Stomach (tissue), 9 donors: ENCODE results near the gene FAM217B. TPM values are rescaled to one million over a fixed set of nuclear protein-coding genes. Genes with fewer than 3 reads are reported as not detected.

Source experiments
- DNase-seq, 2 donors: peaks; one replicate each; pipeline versions ENCODE4 v3.0.0 to v3.0.0-alpha.2; 2013 to 2019
- H3K27ac ChIP-seq, 5 donors: fragments of 200-600 bp in 4 of 5; sonication (generic) in 4 of 5; one replicate each; pipeline ENCODE4 v1.5.1; 2013 to 2019; ENCODE audit warnings: mild to moderate bottlenecking in 1 of 5, moderate library complexity in 1 of 5
- H3K27me3 ChIP-seq, 3 donors: fragments of 200-600 bp; sonication (generic); one replicate each; pipeline ENCODE4 v1.5.1; 2017 to 2019; ENCODE audit warnings: mixed run types in 1 of 3
- H3K36me3 ChIP-seq, 4 donors: fragments of 200-600 bp; sonication (generic); 1 replicate in 3 of 4; 2 replicates in 1 of 4; pipeline ENCODE4 v1.5.1; 2016 to 2019
- H3K4me1 ChIP-seq, 4 donors: fragments of 200-600 bp; sonication (generic); one replicate each; pipeline ENCODE4 v1.5.1; 2016 to 2019
- H3K4me3 ChIP-seq, 4 donors: fragments of 200-600 bp; sonication (generic) in 3 of 4; one replicate each; pipeline ENCODE4 v1.5.1; 2016 to 2019; ENCODE audit warnings: mild to moderate bottlenecking in 1 of 4
- H3K9me3 ChIP-seq, 4 donors: fragments of 200-600 bp; sonication (generic); one replicate each; pipeline ENCODE4 v1.5.1; 2016 to 2019
- EP300 ChIP-seq: sonication (generic); formaldehyde crosslinking; IDR thresholded peaks from one replicate; pipeline ENCODE4 v1.6.1; 2017; ENCODE audit warnings: antibody characterized with exemption
- POLR2A ChIP-seq, 4 donors: fragments of 450-650 bp; IDR thresholded peaks; one replicate each; pipeline ENCODE4 v1.6.1; 2016; ENCODE audit warnings: antibody characterized with exemption in 4 of 4, control low read depth in 2 of 4, mild to moderate bottlenecking in 1 of 4, moderate library complexity in 1 of 4
- POLR2AphosphoS5 ChIP-seq, 3 donors: sonication (generic); formaldehyde crosslinking; IDR thresholded peaks; one replicate each; pipeline ENCODE4 v1.6.1; 2016; ENCODE audit warnings: antibody characterized with exemption in 3 of 3
- WGBS, 5 donors: extraction: QIAGEN DNeasy Blood & Tissue Kit in 3 of 5; methylation state at CpG; one replicate each; pipeline versions ENCODE4 v1.1.5 to v1.1.7; 2013 to 2018; 5-methylcytosine and 5-hydroxymethylcytosine counted together
- intact Hi-C: fragments of 100-400 bp; cut with DNase I; formaldehyde crosslinking; loops from one replicate; pipeline ENCODE4 v1.15.1; 2023; ENCODE audit warnings: low total_unique reads
- polyA plus RNA-seq, 3 donors: library from polyadenylated mRNA; stranded (reverse); fragments of 200-250 nt; gene quantifications; one replicate each; pipeline ENCODE4 v1.2.3, GENCODE V29; 2013
- total RNA-seq, 5 donors: library from RNA; depleted of rRNA; stranded (reverse); fragments of >200 nt; gene quantifications; one replicate each; pipeline versions ENCODE4 v1.1.0 to v1.2.3, GENCODE V29; 2014 to 2016
- TF ChIP-seq, protein P1 (sequence below), 7 experiments: fragments of 450-650 bp in 4 of 7; fragments of 200-600 bp in 3 of 7; sonication (generic) in 3 of 7; IDR thresholded peaks; one replicate each; pipeline ENCODE4 v1.5.1; 2016 to 2019; ENCODE audit warnings: antibody characterized with exemption in 7 of 7, control low read depth in 2 of 7, mild to moderate bottlenecking in 1 of 7
- donor health status: healthy with polysubstance abuse.
- donor health status: Bipolar disorder and iron deficiency.
- donor health status: healthy.

FAM217B gene
- total and polyA plus RNA-seq, 8 donors: 1.6 to 17.9 (median 2.9) TPM

DNA sequence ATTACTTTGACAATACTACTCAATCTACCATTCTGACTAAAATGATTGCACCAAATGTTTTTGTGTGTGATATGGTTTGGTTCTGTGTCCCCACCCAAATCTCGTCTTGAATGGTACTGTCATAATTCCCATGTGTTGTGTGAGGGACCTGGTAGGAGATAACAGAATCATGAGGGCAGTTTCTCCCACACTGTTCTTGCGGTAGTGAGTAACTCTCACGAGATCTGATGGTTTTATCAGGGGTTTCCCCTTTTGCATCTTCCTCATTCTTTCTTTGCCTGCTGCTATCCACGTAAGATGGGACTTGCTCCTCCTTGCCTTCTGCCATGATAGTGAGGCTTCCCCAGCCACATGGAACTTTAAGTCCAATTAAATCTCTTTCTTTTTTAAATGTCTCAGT is 27.6 kb upstream of the FAM217B start:
- no peak for DNase-seq
- Histone ChIP-seq H3K27me3 (no peaks in the 10 kb centered on the region), H3K4me1 (no peaks in the 10 kb centered on the region), H3K36me3 (no peaks in the 10 kb centered on the region), H3K27ac (no peak overlapping the region), H3K4me3 (no peak overlapping the region), H3K9me3 (no peaks in the 10 kb centered on the region)
- WGBS, 5 donors: 67 to 89% (median 84%) methylated on average over 4 of the region's 4 CpGs
- intact Hi-C loops: no loop called here
- TF ChIP-seq EP300 (no peak), POLR2A (IDR thresholded peaks at IDR 0.05) (no peak), POLR2AphosphoS5 (IDR thresholded peaks at IDR 0.05) (no peak)
- TF ChIP-seq, protein P1, sequence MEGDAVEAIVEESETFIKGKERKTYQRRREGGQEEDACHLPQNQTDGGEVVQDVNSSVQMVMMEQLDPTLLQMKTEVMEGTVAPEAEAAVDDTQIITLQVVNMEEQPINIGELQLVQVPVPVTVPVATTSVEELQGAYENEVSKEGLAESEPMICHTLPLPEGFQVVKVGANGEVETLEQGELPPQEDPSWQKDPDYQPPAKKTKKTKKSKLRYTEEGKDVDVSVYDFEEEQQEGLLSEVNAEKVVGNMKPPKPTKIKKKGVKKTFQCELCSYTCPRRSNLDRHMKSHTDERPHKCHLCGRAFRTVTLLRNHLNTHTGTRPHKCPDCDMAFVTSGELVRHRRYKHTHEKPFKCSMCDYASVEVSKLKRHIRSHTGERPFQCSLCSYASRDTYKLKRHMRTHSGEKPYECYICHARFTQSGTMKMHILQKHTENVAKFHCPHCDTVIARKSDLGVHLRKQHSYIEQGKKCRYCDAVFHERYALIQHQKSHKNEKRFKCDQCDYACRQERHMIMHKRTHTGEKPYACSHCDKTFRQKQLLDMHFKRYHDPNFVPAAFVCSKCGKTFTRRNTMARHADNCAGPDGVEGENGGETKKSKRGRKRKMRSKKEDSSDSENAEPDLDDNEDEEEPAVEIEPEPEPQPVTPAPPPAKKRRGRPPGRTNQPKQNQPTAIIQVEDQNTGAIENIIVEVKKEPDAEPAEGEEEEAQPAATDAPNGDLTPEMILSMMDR (IDR thresholded peaks at IDR 0.05): no peak

DNA sequence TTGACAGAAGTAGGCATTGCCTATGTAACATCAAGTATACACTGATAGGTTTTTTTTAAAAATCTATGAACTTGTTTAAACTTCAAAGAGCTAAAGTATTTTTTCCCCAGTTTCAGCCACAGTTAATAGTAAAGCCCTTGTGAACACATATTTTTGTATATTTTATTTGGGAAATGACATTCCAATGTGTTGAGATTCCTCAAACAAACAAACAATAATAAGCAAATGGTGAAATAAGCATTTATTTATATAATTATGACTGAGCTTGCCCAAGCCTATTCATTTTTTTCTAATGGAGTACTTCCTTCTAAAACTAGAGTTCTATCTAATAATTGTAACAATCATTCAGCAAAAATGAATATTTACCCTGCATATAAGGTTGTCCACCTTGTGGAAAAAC is 19.2 kb upstream of the FAM217B start:
- Histone ChIP-seq H3K27ac (no peak overlapping the region), H3K27me3 (no peaks in the 10 kb centered on the region)
- intact Hi-C loops: no loop called here

DNA sequence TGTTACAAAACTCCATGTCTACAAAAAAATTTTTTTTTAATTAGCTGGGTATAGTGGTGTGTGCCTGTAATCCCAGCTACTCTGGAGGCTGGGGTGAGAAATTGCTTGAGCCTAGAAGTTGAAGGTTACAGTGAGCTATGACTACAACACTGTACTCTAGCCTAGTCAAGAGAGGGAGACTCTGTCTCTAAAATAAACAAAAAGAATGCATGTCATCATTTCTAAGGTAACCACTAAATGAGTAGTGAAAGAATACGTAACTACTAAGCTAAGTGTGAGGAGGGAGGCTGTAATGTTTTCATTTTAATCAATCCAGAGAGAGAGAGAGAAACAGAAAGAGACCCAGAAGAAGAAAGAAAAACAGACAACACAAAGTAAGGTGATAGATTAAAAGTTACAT is 16.7 kb upstream of the FAM217B start:
- no peaks in the 10 kb centered on the region for H3K9me3 ChIP-seq
- WGBS, 5 donors: 67 to 86% (median 76%) methylated on average over 1 of the region's 1 CpG
- no peaks in the 10 kb centered on the region for H3K27me3 ChIP-seq
- H3K4me1 ChIP-seq: peaks cover 0 to 27% (median 6%) of the 10 kb centered on the region in 4 donors
- no peak overlapping the region for H3K4me3 ChIP-seq
- TF ChIP-seq POLR2AphosphoS5 (IDR thresholded peaks at IDR 0.05): no peak
- no peaks in the 10 kb centered on the region for H3K36me3 ChIP-seq
- no peak overlapping the region for H3K27ac ChIP-seq
- intact Hi-C loops: no loop called here
- no peak for DNase-seq

More for the DNA sequence above, 19.2 kb upstream of the FAM217B start:
- no peak for DNase-seq
- peaks cover 0 to 10% (median 0%) of the 10 kb centered on the region in 4 donors for H3K4me1 ChIP-seq
- no peak overlapping the region for H3K4me3 ChIP-seq
- TF ChIP-seq, protein P1 (IDR thresholded peaks at IDR 0.05): no peak
- TF ChIP-seq POLR2A (IDR thresholded peaks at IDR 0.05) (no peak), EP300 (no peak), POLR2AphosphoS5 (IDR thresholded peaks at IDR 0.05) (no peak)
- H3K9me3 ChIP-seq: no peaks in the 10 kb centered on the region
- no peaks in the 10 kb centered on the region for H3K36me3 ChIP-seq

DNA sequence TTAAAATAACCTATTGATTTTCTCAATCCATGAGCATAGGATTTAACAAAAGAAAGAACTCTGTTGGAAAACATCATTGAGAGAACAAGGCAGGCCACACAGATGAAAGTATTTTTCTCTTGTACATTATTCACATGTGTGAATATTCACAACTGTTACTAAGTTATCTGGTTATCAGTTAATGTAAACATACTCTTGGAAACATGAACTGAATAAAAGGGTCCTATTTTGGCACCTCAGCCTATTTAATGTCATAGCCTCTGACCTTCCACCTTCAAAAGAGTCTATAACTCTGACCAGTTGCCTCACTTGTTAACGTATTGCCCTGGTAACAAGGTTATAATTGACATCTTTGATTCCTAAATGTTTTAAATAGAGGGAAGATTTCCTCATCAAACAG is 14.8 kb upstream of the FAM217B start:
- intact Hi-C loops: no loop called here
- Histone ChIP-seq H3K4me3 (no peak overlapping the region), H3K9me3 (no peaks in the 10 kb centered on the region), H3K27me3 (no peaks in the 10 kb centered on the region), H3K4me1 (peaks cover 0 to 27% (median 6%) of the 10 kb centered on the region in 4 donors), H3K36me3 (no peaks in the 10 kb centered on the region), H3K27ac (peak overlapping the region in 2 of 5 donors; percentile 14 to 63)
- TF ChIP-seq POLR2A (IDR thresholded peaks at IDR 0.05): no peak
- TF ChIP-seq, protein P1 (IDR thresholded peaks at IDR 0.05): no peak
- no peak for TF ChIP-seq POLR2AphosphoS5 (IDR thresholded peaks at IDR 0.05)
- no peak for TF ChIP-seq EP300
- WGBS, 5 donors: 27 to 61% (median 40%) methylated on average over 1 of the region's 1 CpG
- no peak for DNase-seq

DNA sequence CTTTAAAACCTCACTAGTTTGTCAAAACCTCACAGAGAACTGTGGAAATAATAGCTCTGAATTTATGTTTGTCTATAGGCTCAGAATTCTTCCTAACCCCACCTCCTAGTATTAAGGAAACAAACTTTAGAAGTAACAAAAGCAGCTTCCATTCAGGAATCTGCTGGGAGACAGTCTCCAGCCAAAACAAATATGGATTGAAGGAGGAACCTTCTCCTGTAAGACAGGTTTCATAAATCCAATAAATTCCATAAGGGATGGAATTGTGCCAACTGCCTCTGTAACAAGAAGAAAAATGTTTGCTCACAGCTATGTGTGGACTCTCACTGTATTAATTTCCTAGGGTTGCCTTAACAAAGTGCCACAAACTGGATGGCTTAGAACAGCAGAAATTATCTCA is 14.3 kb upstream of the FAM217B start:
- intact Hi-C loops: no loop called here
- no peaks in the 10 kb centered on the region for H3K36me3 ChIP-seq
- H3K27ac ChIP-seq: peak overlapping the region; percentile 12 to 70 (median 32)
- H3K9me3 ChIP-seq: no peaks in the 10 kb centered on the region
- TF ChIP-seq EP300 (no peak), POLR2AphosphoS5 (IDR thresholded peaks at IDR 0.05) (peak in 2 of 3 donors; percentile 25 to 39)
- no peak overlapping the region for H3K4me3 ChIP-seq
- peaks cover 0 to 27% (median 7%) of the 10 kb centered on the region in 4 donors for H3K4me1 ChIP-seq
- DNase-seq: peak in 1 of 2 donors; percentile 76
- H3K27me3 ChIP-seq: no peaks in the 10 kb centered on the region
